IMR-90 (cell line): ENCODE measurements around the gene ASS1. TPM values are rescaled to one million over a fixed set of nuclear protein-coding genes. Genes with fewer than 3 reads are reported as not detected.

Experiments
- ATAC-seq: fragments of 200-7000 bp; cut with Tn5 transposase; 2 replicates; pipeline ENCODE4 v1.9.1; 2020; ENCODE audit warnings: low read depth, mild to moderate bottlenecking, moderate library complexity
- BruUV-seq: library from RNA; stranded (reverse); fragments of 400-500 nt; replicated peaks from 2 replicates; lab custom pipeline; 2021; lab: Mats Ljungman, UMichigan
- CTCF ChIA-PET: fragments of 300-600 bp; formaldehyde crosslinking; extraction: SDS; loops from one replicate; lab custom pipeline; 2021; ENCODE audit warnings: antibody characterized with exemption; lab: Yijun Ruan, JAX
- POLR2A ChIA-PET: fragments of 300-600 bp; sonication (Branson Sonifier 250); formaldehyde crosslinking; loops from one replicate; lab custom pipeline; 2022; ENCODE audit warnings: antibody characterized with exemption; ENCODE audit not compliant: unreplicated experiment; lab: Charles Lee
- DNase-seq: peaks from one replicate; pipeline ENCODE4 v3.0.0; 2013
- H2AFZ ChIP-seq: replicated peaks from 2 replicates; pipeline ENCODE3; 2013; ENCODE audit warnings: low read length, mild to moderate bottlenecking; ENCODE audit not compliant: poor library complexity
- H2AK5ac ChIP-seq: 2 replicates; pipeline ENCODE4 v1.6.1; 2013; ENCODE audit warnings: low read depth, low read length, inconsistent platforms
- H2AK9ac ChIP-seq: replicated peaks from 2 replicates; pipeline ENCODE3; 2013; ENCODE audit warnings: mild to moderate bottlenecking, low read depth, low read length, moderate library complexity; ENCODE audit not compliant: poor library complexity
- H2BK120ac ChIP-seq: 2 replicates; pipeline ENCODE4 v1.6.1; 2013; ENCODE audit warnings: low read depth, low read length, inconsistent platforms
- H2BK15ac ChIP-seq: 3 replicates; pipeline ENCODE4 v1.6.1; 2013; ENCODE audit warnings: low read depth, low read length, inconsistent platforms
- H2BK20ac ChIP-seq: 2 replicates; pipeline ENCODE4 v1.6.1; 2013; ENCODE audit warnings: low read depth, mild to moderate bottlenecking, inconsistent platforms, low read length, moderate library complexity
- H2BK5ac ChIP-seq: 2 replicates; pipeline ENCODE4 v1.6.1; 2013; ENCODE audit warnings: mild to moderate bottlenecking, low read depth, low read length, inconsistent platforms; ENCODE audit not compliant: poor library complexity, severe bottlenecking
- H3K14ac ChIP-seq: replicated peaks from 2 replicates; pipeline ENCODE4 v1.6.1; 2013; ENCODE audit warnings: low read depth, low read length, inconsistent platforms
- H3K18ac ChIP-seq: 2 replicates; pipeline ENCODE4 v1.6.1; 2013; ENCODE audit warnings: low read depth, low read length, control low read depth
- H3K23ac ChIP-seq: 2 replicates; pipeline ENCODE4 v1.6.1; 2013; ENCODE audit warnings: low read depth, low read length, inconsistent platforms
- H3K27ac ChIP-seq: 2 replicates; pipeline ENCODE4 v1.5.1; 2013; ENCODE audit warnings: mild to moderate bottlenecking, control low read depth, low read length; ENCODE audit not compliant: insufficient read depth
- H3K27me3 ChIP-seq: 2 replicates; pipeline ENCODE4 v1.6.1; 2013; ENCODE audit warnings: low read length; ENCODE audit not compliant: control insufficient read depth, insufficient read depth
- H3K36me3 ChIP-seq: 2 replicates; pipeline ENCODE4 v1.6.1; 2013; ENCODE audit warnings: low read length, mixed read lengths; ENCODE audit not compliant: control insufficient read depth, insufficient read depth
- H3K4ac ChIP-seq: 2 replicates; pipeline ENCODE4 v1.6.1; 2013; ENCODE audit warnings: low read depth, low read length, inconsistent platforms
- H3K4me1 ChIP-seq: 2 replicates; pipeline ENCODE4 v1.6.1; 2013; ENCODE audit warnings: low read length, mixed read lengths; ENCODE audit not compliant: control insufficient read depth, insufficient read depth
- H3K4me2 ChIP-seq: 2 replicates; pipeline ENCODE4 v1.6.1; 2013; ENCODE audit warnings: low read depth, mild to moderate bottlenecking, control low read depth, low read length, moderate library complexity
- H3K4me3 ChIP-seq: 2 replicates; pipeline ENCODE4 v1.5.1; 2013; ENCODE audit warnings: low read depth, mild to moderate bottlenecking, control low read depth, low read length, moderate library complexity; ENCODE audit not compliant: insufficient read depth
- H3K56ac ChIP-seq: 2 replicates; pipeline ENCODE4 v1.6.1; 2013; ENCODE audit warnings: low read length, inconsistent platforms; ENCODE audit not compliant: insufficient read depth; ENCODE audit errors: extremely low read depth
- H3K79me1 ChIP-seq, 2 experiments: 2 replicates each; pipeline ENCODE4 v1.6.1; 2013; ENCODE audit warnings: low read length in 2 of 2, inconsistent platforms in 1 of 2, low read depth in 1 of 2
- H3K9ac ChIP-seq: 2 replicates; pipeline ENCODE4 v1.6.1; 2013; ENCODE audit warnings: low read depth, low read length, control low read depth
- H3K9me1 ChIP-seq: 2 replicates; pipeline ENCODE4 v1.6.1; 2013; ENCODE audit warnings: low read length, inconsistent platforms; ENCODE audit not compliant: insufficient read depth
- H3K9me3 ChIP-seq: 2 replicates; pipeline ENCODE4 v1.6.1; 2013; ENCODE audit warnings: low read length; ENCODE audit not compliant: control insufficient read depth, insufficient read depth
- H4K20me1 ChIP-seq: 2 replicates; pipeline ENCODE4 v1.6.1; 2013; ENCODE audit warnings: low read length, inconsistent platforms; ENCODE audit not compliant: insufficient read depth
- H4K5ac ChIP-seq: 2 replicates; pipeline ENCODE4 v1.6.1; 2013; ENCODE audit warnings: mild to moderate bottlenecking, low read depth, low read length, control low read depth
- H4K8ac ChIP-seq, 2 experiments: 2 replicates each; pipeline ENCODE4 v1.6.1; 2013; ENCODE audit warnings: low read depth in 2 of 2, low read length in 2 of 2, control low read depth in 1 of 2, inconsistent platforms in 1 of 2
- H4K91ac ChIP-seq: 2 replicates; pipeline ENCODE4 v1.6.1; 2013; ENCODE audit warnings: low read depth, low read length, inconsistent platforms; ENCODE audit not compliant: insufficient read depth
- BHLHE40 ChIP-seq: fragments of 150-350 bp; IDR thresholded peaks from 2 replicates; pipeline ENCODE4 v1.6.1; 2016; ENCODE audit warnings: mild to moderate bottlenecking, low read depth, low read length
- CEBPB ChIP-seq: IDR thresholded peaks from 2 replicates; pipeline ENCODE4 v1.6.1; 2012; ENCODE audit warnings: low read depth, low read length, improper control_type of control experiment
- CHD1 ChIP-seq: IDR thresholded peaks from 2 replicates; pipeline ENCODE4 v1.6.1; 2012; ENCODE audit warnings: low read depth, low read length, improper control_type of control experiment
- CTCF ChIP-seq: conservative IDR thresholded peaks from 2 replicates; pipeline ENCODE4 v1.5.1; 2012; ENCODE audit warnings: mild to moderate bottlenecking, low read depth, low read length, improper control_type of control experiment
- FOS ChIP-seq: fragments of 150-350 bp; IDR thresholded peaks from 2 replicates; pipeline ENCODE4 v1.6.1; 2016; ENCODE audit warnings: low read depth, low read length
- MAZ ChIP-seq: IDR thresholded peaks from 2 replicates; pipeline ENCODE4 v1.6.1; 2012; ENCODE audit warnings: low read depth, mild to moderate bottlenecking, low read length, improper control_type of control experiment, moderate library complexity, borderline replicate concordance
- POLR2A ChIP-seq: IDR thresholded peaks from 2 replicates; pipeline ENCODE4 v1.6.1; 2012; ENCODE audit warnings: mild to moderate bottlenecking, low read depth, low read length
- RAD21 ChIP-seq: IDR thresholded peaks from 2 replicates; pipeline ENCODE4 v1.6.1; 2012; ENCODE audit warnings: low read length, improper control_type of control experiment
- RCOR1 ChIP-seq: IDR thresholded peaks from 2 replicates; pipeline ENCODE4 v1.6.1; 2012; ENCODE audit warnings: mild to moderate bottlenecking, low read length, improper control_type of control experiment; ENCODE audit not compliant: insufficient replicate concordance
- RFX5 ChIP-seq: IDR thresholded peaks from 2 replicates; pipeline ENCODE4 v1.8.0; 2012; ENCODE audit warnings: low read depth, mild to moderate bottlenecking, low read length, moderate library complexity
- WGBS, 2 experiments: methylation state at CpG; one replicate each; pipeline versions ENCODE4 v1.1.5 to v1.1.7; 2013; ENCODE audit warnings: missing lambda C conversion rate in 2 of 2; ENCODE audit not compliant: insufficient read length in 1 of 2; ENCODE audit errors: extremely low coverage in 2 of 2; 5-methylcytosine and 5-hydroxymethylcytosine counted together
- dilution Hi-C: fragments of 300-500 bp; cut with HindIII; formaldehyde crosslinking; loops from one replicate; pipeline ENCODE4 v1.14.3; 2018; ENCODE audit warnings: low sequenced_read_pairs; ENCODE audit not compliant: unreplicated experiment
- in situ Hi-C: fragments of 300-500 bp; cut with MboI; formaldehyde crosslinking; loops from 3 replicates; pipeline ENCODE4 v1.14.3; 2019; ENCODE audit warnings: low sequenced_read_pairs, inconsistent platforms, mixed read lengths
- intact Hi-C: fragments of 100-400 bp; cut with micrococcal nuclease; formaldehyde crosslinking; loops from 2 replicates; pipeline ENCODE4 v1.10.0; 2022
- polyA plus RNA-seq, 3 experiments: library from polyadenylated mRNA; depleted of rRNA; stranded (reverse); fragments of >200 nt; gene quantifications; 2 replicates each; pipeline ENCODE4 v1.2.3, GENCODE V29; 2012; ENCODE audit warnings: low replicate concordance in 1 of 3
- total RNA-seq: library from RNA; depleted of rRNA; stranded (reverse); fragments of >200 nt; gene quantifications from 2 replicates; pipeline ENCODE4 v1.2.3, GENCODE V29; 2012
- TF ChIP-seq, protein P1 (sequence below): fragments of 150-350 bp; IDR thresholded peaks from 2 replicates; pipeline ENCODE4 v1.6.1; 2017; ENCODE audit warnings: mild to moderate bottlenecking, antibody characterized with exemption, low read length, low read depth

Gene ASS1
- total and polyA plus RNA-seq, 2 of the 4 experiments (the other 2 are of a cell fraction), result 39.6 to 41.9 TPM

DNA sequence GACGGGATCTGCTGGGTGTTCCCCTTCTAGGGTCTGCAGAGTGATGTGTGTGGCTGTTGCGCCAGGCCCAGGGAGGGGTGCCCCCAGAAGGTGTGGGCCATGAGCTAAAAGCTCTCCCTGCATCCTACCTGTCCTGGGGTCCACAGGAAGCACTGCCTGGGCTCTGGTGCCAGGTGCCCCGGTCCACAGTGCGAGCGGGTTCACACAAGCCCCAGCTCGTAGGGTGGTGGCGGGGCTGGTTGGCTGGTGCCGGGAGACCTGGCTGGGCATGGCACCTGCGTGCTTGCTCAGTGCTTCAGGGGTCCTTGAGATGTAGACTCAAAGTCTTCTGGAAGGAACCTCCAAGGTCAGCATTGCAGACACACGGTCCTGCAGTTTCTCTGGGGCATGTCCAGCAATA lies 25.5 kb downstream of the ASS1 start:
- dilution Hi-C loops, result no loop called here
- Histone ChIP-seq H3K4me1 (no peaks in the 10 kb centered on the region), H3K56ac (no peak overlapping the region), H4K91ac (no peak overlapping the region), H3K9me1 (no peaks in the 10 kb centered on the region), H3K4me2 (no peak overlapping the region), H3K27me3 (peaks cover 36% of the 10 kb centered on the region), H4K8ac (no peak overlapping the region), H3K18ac (no peak overlapping the region), H2AK5ac (no peak overlapping the region), H4K5ac (no peak overlapping the region), H2BK20ac (no peak overlapping the region), H3K36me3 (no peaks in the 10 kb centered on the region), H3K27ac (no peak overlapping the region), H2BK5ac (no peak overlapping the region), H3K4ac (no peak overlapping the region), H2BK15ac (no peak overlapping the region), H3K14ac (no peak overlapping the region), H2AK9ac (no peak overlapping the region), H3K9ac (no peak overlapping the region), H3K9me3 (no peaks in the 10 kb centered on the region), H3K79me1 (no peaks in the 10 kb centered on the region), H3K23ac (no peak overlapping the region), H2AFZ (no peak overlapping the region), H4K20me1 (no peaks in the 10 kb centered on the region), H2BK120ac (no peak overlapping the region), H3K4me3 (no peak overlapping the region)
- intact Hi-C loops, result no loop called here
- ATAC-seq, result no peak
- TF ChIP-seq CHD1, result no peak
- TF ChIP-seq CEBPB, result no peak
- no peak for TF ChIP-seq BHLHE40
- TF ChIP-seq, protein P1, sequence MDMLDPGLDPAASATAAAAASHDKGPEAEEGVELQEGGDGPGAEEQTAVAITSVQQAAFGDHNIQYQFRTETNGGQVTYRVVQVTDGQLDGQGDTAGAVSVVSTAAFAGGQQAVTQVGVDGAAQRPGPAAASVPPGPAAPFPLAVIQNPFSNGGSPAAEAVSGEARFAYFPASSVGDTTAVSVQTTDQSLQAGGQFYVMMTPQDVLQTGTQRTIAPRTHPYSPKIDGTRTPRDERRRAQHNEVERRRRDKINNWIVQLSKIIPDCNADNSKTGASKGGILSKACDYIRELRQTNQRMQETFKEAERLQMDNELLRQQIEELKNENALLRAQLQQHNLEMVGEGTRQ, result no peak
- no peak for TF ChIP-seq CTCF
- no peak for TF ChIP-seq RAD21
- no peak for TF ChIP-seq RFX5
- TF ChIP-seq MAZ, result no peak
- TF ChIP-seq FOS, result no peak
- no peak for TF ChIP-seq POLR2A
- no peak for TF ChIP-seq RCOR1
- ChIA-PET CTCF (no interaction called here), POLR2A (no interaction called here)
- in situ Hi-C loops, result no loop called here
- no peak for DNase-seq
- BruUV-seq, result no TSS peak
- WGBS, 2 experiments, result 80% methylated on average over 2 of the region's 10 CpGs; no CpG with 5 or more reads in 1 of the 2 experiments
